GM21619 (cell line): ENCODE results near the gene SPRR2F.

Experiments used
- ATAC-seq: cut with Tn5 transposase; IDR thresholded peaks from one replicate; pipeline ENCODE4 v1.9.1; 2021; ENCODE audit not compliant: unreplicated experiment

The SPRR2F gene

DNA sequence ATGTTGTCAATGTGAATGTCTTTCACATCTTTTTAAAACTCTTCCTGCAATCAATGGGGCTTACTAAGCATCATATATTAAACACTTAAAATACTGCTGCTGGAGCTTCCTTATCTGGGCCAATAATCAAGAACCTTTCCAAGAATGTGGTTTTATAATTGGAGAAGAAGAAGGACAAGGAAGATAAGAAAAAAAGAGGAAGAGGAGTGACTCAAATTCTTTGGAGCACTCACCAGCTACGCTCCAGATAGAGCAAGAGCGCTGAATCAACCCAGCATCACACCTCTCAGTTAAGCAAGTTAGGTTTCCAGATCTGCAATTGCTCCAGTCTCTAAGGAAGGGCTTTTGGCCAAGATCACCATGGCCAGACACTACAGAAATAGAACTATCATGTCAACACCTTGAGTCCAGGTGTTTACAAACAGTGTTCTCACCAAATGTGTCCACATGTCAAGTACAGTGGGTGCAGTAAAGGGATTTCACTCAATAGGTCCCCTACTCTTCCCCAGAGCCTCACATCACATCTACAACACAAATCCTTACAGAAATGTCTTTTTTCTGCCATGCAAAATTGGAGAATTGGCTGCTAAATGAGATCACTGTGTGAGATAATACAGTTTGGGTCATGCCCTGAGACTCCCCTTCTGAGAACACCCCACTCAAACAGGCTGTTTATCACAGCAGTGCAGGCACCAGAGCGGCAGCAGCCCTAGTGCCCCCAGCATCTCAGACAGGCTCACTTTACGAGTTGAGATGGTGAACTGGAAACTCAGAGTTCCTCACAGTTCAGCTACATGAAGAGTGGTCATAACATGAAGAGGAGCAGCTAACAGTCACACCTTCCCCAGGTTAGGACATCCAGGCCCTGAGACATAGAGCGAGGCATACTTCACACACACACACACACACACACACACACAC, 40.2 kb downstream of the SPRR2F start:
- no peak for ATAC-seq

DNA sequence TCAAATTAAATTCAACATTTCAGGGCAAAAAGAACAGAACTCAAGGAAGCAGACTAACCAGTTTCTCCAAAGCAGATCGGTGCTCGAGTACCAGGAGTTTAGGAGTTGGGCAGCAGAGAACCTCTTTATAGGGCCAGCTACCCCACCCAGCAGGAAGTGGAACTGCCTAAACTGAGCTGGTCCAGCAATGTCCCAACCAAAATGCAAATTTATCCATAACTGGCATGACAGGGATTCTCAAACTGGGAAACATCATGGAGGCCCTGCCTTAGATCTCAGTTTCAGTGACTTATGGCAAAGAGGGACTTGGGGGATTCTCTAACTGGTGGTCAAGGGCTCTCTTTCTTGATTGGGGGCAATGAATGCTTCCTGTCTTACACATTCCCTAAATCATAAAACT, 41.8 kb downstream of the SPRR2F start, which contains the start of gene SPRR2B:
Gene SPRR2B, minus strand, starts transcription at position 101 of the 400 bp plus-strand sequence. CDS start 772 bp downstream, outside the sequence.
- ATAC-seq = no peak

DNA sequence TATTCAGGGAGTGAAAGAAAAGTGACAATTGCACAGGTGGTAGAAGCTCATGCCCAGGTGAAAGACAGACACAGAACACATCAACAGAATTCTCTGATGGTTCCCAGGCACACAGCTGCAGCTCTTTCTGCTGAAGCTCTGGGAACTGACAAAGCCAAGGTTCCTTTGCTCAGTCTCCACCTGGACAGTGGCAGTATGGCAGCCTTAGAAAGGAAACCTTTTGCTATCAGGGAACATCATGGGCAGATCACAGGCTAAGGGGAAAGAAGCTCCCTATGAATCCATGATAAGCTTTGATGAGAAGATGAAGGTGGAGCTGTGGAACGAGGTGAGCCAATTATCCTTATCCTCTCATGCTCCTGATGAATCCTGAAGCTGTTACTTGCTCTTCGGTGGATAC, 43.1 kb downstream of the SPRR2F start:
- no peak for ATAC-seq
